Left ventricle myocardium inferior (tissue), 1 donor: ENCODE results near the gene ASAH2. TPM values are rescaled to one million over a fixed set of nuclear protein-coding genes. Genes with fewer than 3 reads are reported as not detected.

ENCODE experiments used
- DNase-seq: peaks from one replicate; pipeline ENCODE4 v3.0.0-alpha.2; 2020
- H3K27ac ChIP-seq: fragments of 200-600 bp; replicated peaks from 2 replicates; pipeline ENCODE4 v1.8.0; 2021
- H3K27me3 ChIP-seq: fragments of 200-600 bp; 2 replicates; pipeline ENCODE4 v1.8.0; 2021; ENCODE audit warnings: low read depth
- H3K36me3 ChIP-seq: fragments of 200-600 bp; 2 replicates; pipeline ENCODE4 v1.8.0; 2021
- H3K4me1 ChIP-seq: fragments of 200-600 bp; 2 replicates; pipeline ENCODE4 v1.8.0; 2021
- H3K4me3 ChIP-seq: fragments of 200-600 bp; 2 replicates; pipeline ENCODE4 v1.8.0; 2021; ENCODE audit warnings: mild to moderate bottlenecking, moderate library complexity
- H3K9me3 ChIP-seq: fragments of 200-600 bp; replicated peaks from 2 replicates; pipeline ENCODE4 v1.8.0; 2021
- intact Hi-C: fragments of 100-400 bp; cut with micrococcal nuclease; formaldehyde crosslinking; loops from one replicate; pipeline ENCODE4 v1.11.0; 2022
- total RNA-seq: library from RNA; stranded (reverse); fragmentation: NEBNext Ultra II Directional; extraction: Animal tissue kit (Norgen Biotek cat#: 25700); gene quantifications from one replicate; pipeline ENCODE4 v1.2.1, GENCODE V29; 2021
- TF ChIP-seq, protein P1 (sequence below): fragments of 200-600 bp; IDR thresholded peaks from 2 replicates; pipeline ENCODE4 v1.8.0; 2021; ENCODE audit warnings: antibody characterized with exemption, mild to moderate bottlenecking, borderline replicate concordance
- donor health status: DM: no; HTN: yes; CAD: no; lungs with severe emphysema.

The ASAH2 gene
- total RNA-seq, 1 donor from 2014 or later = not detected

DNA sequence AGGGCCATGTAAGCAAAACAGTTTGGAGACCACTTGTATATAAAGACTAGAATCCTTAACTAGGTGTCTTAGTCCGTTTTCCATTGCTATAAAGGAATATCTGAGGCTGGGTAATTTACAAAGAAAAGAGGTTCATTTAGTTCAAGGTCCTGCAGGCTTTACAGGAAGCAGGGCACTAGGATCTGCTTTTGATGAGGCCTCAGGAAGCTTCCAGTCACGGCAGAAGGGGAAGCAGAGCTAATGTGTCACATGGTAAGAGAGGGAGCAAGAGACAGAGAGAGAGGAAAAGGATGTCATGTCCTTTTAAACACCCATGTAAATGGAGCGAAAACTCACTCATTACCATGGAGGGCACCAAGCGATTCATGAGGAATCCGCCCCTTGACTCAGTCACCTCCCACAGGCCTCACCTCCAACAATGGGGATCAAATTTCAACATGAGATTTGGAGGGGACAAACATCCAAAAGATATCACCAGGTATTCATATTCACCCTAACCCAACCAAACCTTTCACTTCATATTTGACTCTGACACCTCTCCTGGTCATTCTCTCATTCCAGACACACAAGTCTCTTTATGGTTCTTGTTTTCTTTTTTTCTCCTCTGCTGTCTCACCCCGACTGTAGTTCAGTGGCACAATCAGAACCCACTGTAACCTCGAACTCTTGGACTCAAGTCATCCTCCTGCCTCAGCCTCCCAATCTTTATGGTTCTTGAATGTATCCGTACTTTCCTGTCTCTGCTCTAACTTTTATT, 30.1 kb upstream of the ASAH2 start:
- Histone ChIP-seq H3K27ac (no peak overlapping the region), H3K27me3 (peaks cover 26% of the 10 kb centered on the region), H3K4me3 (no peak overlapping the region), H3K36me3 (no peaks in the 10 kb centered on the region), H3K9me3 (no peaks in the 10 kb centered on the region), H3K4me1 (no peaks in the 10 kb centered on the region)
- TF ChIP-seq, protein P1, sequence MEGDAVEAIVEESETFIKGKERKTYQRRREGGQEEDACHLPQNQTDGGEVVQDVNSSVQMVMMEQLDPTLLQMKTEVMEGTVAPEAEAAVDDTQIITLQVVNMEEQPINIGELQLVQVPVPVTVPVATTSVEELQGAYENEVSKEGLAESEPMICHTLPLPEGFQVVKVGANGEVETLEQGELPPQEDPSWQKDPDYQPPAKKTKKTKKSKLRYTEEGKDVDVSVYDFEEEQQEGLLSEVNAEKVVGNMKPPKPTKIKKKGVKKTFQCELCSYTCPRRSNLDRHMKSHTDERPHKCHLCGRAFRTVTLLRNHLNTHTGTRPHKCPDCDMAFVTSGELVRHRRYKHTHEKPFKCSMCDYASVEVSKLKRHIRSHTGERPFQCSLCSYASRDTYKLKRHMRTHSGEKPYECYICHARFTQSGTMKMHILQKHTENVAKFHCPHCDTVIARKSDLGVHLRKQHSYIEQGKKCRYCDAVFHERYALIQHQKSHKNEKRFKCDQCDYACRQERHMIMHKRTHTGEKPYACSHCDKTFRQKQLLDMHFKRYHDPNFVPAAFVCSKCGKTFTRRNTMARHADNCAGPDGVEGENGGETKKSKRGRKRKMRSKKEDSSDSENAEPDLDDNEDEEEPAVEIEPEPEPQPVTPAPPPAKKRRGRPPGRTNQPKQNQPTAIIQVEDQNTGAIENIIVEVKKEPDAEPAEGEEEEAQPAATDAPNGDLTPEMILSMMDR = no peak
- no peak for DNase-seq
- intact Hi-C loops = no loop called here

DNA sequence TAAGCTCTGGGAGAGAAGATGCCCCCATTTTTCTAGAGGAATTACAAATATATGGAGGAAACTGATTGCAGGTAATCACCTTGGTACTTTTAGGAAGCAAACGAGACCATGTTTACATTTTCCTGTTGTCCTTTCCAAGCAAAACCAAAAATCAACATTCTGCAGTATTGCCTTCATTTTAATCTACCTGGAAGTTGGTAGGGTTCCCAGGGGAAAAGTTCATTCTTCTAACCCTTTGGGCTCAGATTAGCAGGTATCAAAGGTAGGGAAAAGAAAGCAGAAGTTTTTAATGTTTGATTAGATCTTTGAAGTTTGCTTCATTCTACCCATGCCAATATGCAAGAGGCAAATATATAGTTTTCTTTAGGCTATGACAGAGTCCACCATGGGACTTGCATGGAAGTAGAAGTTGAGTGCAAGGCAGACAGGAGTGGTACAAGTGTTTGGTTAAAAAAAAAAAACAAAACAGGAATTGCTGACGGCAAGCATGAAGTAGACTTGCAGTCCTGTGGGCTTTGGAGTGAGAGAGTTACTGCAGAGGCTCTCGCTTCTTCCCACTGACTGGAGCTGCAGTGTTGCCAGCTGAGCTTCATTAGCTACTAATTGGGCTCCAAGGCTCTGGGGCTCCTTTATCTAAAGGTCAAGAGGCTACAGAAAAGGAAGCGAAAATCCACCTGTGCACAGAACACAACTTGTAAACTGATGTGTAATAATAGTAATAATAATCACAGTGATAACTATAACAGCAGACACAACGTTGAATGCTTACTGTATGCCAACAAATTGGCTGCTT, 28.9 kb upstream of the ASAH2 start:
- intact Hi-C loops = no loop called here
- Histone ChIP-seq H3K27ac (no peak overlapping the region), H3K4me3 (no peak overlapping the region), H3K4me1 (no peaks in the 10 kb centered on the region), H3K36me3 (no peaks in the 10 kb centered on the region), H3K27me3 (peaks cover 31% of the 10 kb centered on the region), H3K9me3 (no peaks in the 10 kb centered on the region)
- DNase-seq = no peak
- TF ChIP-seq, protein P1 = no peak

DNA sequence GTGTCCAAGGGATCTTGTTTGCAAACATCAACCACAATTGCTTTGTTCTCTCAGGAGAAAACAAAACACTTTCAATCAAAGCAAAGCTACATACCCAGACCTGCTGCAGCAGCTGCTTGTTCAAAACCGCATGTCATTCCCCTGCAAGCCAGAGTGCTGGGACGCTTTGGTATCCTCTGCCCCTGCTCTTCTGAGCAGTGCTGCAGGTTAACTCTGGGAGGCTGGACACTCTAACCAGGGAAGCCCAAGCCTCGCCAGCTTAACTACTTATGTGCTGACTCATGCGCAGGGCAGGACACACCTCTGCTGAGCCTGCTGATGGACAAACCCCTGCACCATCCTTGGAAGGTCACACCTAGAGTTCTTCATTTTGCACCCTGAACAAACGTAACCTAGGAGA, 28.2 kb upstream of the ASAH2 start:
- intact Hi-C loops = no loop called here
- TF ChIP-seq, protein P1 = no peak
- Histone ChIP-seq H3K4me1 (no peaks in the 10 kb centered on the region), H3K9me3 (no peaks in the 10 kb centered on the region), H3K27ac (no peak overlapping the region), H3K36me3 (no peaks in the 10 kb centered on the region), H3K27me3 (peaks cover 31% of the 10 kb centered on the region), H3K4me3 (no peak overlapping the region)
- no peak for DNase-seq

DNA sequence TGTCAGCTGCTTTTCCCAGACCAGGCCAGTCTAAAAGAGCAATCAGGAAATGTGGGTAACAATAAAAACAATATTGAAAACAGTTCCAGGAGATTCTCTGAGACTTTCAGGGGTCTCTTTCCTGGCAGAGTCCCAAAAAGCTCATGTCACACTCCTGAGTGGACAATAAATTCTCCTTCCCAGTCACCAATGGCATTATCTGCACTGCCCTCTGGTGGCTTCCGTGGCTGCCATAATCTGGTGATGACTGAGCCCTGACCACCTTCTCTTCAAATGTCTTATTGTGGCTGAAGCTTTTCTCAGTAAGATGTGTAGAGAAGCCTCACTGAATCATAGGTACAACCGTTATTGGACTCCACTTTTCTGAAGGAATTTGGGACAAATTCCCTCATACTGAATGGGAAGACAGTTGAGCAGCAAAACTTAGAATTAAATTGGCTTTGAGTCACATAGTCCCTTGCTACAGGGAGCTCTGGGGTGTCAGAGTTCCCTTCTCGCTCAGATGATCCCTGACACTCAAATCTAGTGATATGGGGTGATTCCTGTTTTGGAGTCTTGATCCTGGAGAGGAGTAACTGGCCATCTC, 24.4 kb upstream of the ASAH2 start:
- Histone ChIP-seq H3K4me3 (no peak overlapping the region), H3K27me3 (peaks cover 31% of the 10 kb centered on the region), H3K27ac (no peak overlapping the region), H3K36me3 (no peaks in the 10 kb centered on the region), H3K4me1 (no peaks in the 10 kb centered on the region), H3K9me3 (no peaks in the 10 kb centered on the region)
- peak; percentile 20 for DNase-seq
- TF ChIP-seq, protein P1 = peak; percentile 66
- intact Hi-C loops = no loop called here

DNA sequence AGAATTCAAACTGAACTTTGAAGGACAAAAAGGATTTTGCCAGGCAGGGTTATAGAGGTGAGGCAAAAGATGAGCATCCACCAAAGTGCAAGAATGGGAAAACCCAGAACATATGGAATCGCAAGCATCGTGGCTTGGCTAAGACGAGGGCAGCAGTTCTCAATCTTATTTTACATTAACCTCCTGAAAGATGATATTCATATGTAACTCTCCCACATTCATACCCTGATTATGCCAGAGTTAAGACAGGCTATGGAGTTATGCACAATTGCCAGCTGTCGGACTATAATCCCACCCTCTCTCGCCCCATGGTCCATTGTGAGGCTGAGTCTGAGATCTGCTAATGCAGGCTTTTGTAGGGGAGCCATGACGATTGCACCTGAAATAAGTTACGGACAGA, 21.2 kb upstream of the ASAH2 start:
- TF ChIP-seq, protein P1 = no peak
- no peaks in the 10 kb centered on the region for H3K9me3 ChIP-seq

More for the DNA sequence above, 21.2 kb upstream of the ASAH2 start:
- Histone ChIP-seq H3K4me3 (no peak overlapping the region), H3K36me3 (no peaks in the 10 kb centered on the region), H3K27ac (no peak overlapping the region), H3K27me3 (peaks cover 16% of the 10 kb centered on the region), H3K4me1 (no peaks in the 10 kb centered on the region)
- no peak for DNase-seq
- intact Hi-C loops = no loop called here
